ENCODE measurements around the gene CYP2D6. TPM values are rescaled to one million over a fixed set of nuclear protein-coding genes. Genes with fewer than 3 reads are reported as not detected.
"Not testable (repeated sequence)": the region's sequence is repeated elsewhere in the genome, so short reads cannot be mapped to it uniquely, and the experiment has no call there.

The CYP2D6 gene
- total RNA-seq, 1 donor from 2014 or later, result 0.76 TPM

DNA sequence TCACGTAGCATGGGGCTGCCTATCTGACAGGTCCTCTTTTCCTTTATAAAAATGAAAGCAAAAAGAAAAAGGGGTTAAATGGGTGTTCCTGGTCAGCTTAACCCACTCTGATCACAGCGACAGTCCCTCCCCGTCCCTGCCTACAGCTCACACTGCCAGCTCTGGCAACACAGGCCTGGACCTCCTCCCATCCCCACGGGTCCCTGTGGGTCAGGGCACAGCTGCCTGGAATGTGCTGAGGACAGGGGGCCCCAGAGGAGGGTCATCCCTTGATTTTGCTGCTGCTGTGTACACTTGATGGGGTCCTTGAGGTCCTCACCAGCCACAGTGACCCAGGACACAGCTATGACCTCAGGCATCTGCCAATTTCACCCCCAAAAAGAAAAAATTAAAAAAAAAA lies 29.6 kb upstream of the CYP2D6 start:
- no peak for DNase-seq (ENCODE audit: extremely low read depth, low read depth, low spot score)

DNA sequence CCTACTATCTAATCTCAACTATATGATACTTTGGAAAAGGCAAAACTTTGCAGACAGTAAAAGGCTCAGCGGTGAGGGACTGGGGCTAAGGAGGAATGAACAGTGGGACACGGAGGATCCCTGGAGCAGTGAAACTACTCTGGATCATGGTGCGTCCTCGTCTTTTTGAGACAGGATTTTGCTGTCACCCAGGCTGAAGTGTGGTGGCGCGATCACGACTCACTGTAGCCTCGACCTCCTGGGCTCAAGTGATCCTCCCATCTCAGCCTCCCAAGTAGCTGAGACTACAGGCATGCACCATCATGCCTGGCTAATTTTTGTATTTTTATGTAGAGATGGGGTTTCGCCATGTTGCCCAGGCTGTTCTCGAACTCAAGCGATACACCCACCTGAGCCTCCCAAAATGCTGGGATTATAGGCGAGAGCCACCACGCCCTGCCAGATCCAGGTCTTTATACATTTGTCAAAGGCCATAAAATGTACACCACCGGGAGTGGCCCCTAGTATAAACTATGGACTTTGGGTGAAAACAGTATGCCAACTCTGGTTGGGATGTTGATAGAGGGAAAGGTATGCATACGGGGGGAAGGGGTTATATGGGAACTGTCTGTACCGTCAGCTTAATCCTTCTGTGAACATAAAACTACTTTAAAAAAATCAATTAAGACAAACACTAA lies 28.0 kb upstream of the CYP2D6 start:
- no peak for DNase-seq (ENCODE audit: extremely low read depth, low read depth, low spot score)

DNA sequence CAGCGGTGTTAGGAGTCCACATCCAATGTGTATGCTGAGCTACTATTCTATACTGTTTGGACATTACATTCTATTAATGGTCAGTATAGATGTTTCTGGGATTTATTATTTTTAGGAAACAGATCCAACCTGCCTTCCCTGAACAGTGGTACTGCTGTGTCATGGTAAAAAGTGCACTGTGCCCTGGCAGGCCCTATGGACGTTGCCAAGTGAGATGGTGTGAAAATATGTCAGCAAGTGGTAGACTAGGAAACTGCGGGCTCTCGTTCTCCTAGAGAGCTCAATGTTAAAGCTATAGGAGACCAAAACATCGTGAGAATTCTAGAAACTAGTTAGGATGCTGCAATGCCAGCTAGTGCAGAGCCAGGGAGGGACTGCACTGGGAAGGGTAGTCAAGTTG lies 26.0 kb upstream of the CYP2D6 start:
- no peak for DNase-seq (ENCODE audit: extremely low read depth, low read depth, low spot score)

- DNase-seq (ENCODE audit: extremely low read depth, low read depth, low spot score), result no peak
Measured at GRCh38 chr22:42156121-42156520, 25.5 kb upstream of the CYP2D6 start.

DNA sequence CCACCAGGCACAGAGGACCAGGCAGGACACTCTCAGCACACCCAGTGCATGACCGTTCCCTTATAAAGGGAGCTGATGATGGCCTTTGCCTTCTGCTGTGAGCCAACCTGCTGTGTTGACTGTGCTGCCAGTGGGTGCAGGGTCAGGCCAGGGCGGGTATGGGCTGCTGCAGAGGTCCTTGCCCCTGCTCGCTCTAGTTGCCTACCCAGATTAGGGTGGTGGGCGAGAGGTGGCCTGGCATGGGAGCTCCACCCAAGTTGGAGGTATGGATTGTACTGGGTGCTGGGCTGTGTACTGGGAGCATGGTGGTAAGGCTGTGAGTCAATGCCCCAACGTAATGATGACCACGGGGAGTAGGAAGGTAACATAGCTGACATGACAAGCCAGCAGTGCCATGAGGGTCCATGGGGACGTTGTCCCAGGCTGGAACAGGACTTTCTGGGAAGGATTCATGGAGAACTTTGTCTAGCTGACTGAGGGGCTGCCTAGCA lies 24.5 kb upstream of the CYP2D6 start:
- no peak for DNase-seq (ENCODE audit: extremely low read depth, low read depth, low spot score)

DNA sequence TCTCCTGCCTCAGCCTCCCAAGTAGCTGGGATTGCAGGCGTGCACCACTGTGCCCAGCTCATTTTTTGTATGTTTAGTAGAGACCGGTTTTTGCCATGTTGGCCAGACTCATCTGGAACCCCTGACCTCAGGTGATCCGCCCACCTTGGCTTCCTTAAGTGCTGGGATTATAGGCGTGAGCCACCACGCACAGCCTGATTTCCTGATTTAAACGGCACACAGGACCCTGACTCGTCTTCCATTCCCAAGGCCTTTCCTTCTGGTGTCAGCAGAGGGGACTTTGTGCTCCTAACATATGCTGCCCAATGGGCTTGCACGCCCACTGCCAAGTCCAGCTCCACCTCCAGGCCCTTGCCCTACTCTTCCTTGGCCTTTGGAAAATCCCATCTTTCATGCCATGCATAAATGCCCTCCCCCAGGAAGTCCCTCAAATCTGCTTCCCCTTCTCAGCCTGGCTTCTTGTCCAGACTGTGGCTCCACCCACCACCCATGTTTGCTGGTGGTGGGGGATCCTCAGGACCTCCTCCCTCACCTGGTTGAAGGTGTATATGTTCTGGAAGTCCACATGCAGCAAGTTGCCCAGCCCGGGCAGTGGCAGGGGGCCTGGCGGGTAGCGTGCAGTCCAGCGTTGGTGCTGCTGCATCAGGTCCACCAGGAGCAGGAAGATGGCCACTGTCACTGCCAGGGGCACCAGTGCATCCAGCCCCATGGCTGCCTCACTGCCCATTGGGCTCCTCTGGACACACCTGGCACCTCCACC lies 23.9 kb upstream of the CYP2D6 start:
- no peak for DNase-seq (ENCODE audit: extremely low read depth, low read depth, low spot score)

- DNase-seq (ENCODE audit: extremely low read depth, low read depth, low spot score), result no peak
Measured at GRCh38 chr22:42152661-42153270, 22.2 kb upstream of the CYP2D6 start.

DNA sequence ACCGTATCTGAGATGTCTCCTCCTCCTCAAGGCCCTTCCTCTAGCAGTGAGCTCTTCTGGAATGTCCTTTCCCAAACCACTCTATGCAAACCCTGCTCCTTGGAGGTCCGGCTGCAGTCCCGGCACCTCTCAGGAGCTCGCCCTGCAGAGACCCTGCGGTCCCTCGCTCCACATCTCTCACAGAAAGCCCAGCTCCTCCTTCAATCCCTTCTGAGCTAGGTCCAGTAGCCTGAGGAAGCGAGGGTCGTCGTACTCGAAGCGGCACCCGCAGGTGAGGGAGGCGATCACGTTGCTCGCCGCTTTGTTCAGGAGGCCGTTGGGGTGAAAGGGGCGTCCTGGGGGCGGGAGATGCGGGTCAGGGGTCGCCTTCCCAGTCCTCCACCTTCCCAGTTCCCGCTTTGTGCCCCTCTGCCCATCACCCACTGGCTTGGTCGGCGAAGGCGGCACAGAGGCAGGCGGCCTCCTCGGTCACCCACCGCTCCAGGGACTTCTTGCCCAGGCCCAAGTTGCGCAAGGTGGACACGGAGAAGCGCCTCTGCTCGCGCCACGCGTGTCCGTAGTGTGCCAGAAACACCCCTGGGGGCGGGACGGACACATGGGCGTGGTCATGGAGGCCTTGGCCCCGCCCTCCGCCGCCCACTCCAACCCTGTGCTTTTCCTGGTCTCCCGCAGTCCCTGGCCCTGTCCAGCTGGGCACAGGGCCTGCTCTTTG lies 21.5 kb upstream of the CYP2D6 start:
- DNase-seq (ENCODE audit: extremely low read depth, low read depth, low spot score), result no peak

DNA sequence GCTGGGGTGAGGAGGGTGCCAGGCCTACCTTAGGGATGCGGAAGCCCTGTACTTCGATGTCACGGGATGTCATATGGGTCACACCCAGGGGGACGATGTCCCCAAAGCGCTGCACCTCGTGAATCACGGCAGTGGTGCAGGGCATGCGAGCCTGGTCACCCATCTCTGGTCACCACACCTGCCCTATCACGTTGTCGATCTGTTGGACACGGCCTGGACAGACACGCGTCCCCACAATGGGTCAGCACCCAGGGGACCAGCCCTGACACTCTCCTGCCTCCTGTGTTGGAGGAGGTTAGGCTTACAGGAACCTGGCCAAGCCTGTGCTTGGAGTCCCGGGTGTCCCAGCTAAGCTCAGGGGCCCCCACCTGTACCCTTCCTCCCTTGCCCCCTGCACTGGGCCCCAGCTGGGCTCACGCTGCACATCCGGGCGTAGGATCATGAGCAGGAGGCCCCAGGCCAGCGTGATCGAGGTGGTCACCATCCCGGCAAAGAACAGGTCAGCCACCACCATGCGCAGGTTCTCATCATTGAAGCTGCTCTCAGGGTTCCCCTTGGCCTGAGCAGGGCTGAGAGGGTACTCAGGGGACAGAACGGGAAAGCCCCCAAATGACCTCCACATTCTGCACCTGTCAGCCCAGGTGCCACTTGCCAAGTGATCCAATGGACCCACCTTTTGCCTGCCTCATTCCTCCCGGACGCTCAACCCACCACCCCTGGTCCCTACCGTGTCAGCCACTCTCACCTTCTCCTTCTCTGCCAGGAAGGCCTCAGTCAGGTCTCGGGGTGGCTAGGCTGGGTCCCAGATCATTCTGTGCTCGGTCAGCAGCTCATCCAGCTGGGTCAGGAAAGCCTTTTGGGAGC lies 20.3 kb upstream of the CYP2D6 start:
- DNase-seq (ENCODE audit: extremely low read depth, low read depth, low spot score), result no peak

DNA sequence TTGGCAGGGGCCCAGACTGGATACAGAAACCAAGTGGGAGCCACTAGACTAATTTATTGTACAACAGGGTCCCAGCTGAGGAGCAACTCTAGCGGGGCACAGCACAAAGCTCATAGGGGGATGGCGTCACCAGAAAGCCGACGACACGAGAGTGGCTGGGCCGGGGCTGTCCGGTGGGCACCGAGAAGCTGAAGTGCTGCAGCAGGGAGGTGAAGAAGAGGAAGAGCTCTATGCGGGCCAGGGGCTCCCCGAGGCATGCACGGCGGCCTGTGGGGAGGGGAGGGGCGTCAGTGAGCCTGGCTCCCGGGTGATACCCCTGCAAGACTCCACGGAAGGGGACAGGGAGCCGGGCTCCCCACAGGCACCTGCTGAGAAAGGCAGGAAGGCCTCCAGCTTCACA lies 19.2 kb upstream of the CYP2D6 start:
- not testable (repeated sequence) for DNase-seq (ENCODE audit: extremely low read depth, low read depth, low spot score)

- DNase-seq (ENCODE audit: extremely low read depth, low read depth, low spot score), result no peak
Measured at GRCh38 chr22:42145175-42145574, 14.6 kb upstream of the CYP2D6 start.

- not testable (repeated sequence) for DNase-seq (ENCODE audit: extremely low read depth, low read depth, low spot score)
Measured at GRCh38 chr22:42143859-42144822, 13.5 kb upstream of the CYP2D6 start.

DNA sequence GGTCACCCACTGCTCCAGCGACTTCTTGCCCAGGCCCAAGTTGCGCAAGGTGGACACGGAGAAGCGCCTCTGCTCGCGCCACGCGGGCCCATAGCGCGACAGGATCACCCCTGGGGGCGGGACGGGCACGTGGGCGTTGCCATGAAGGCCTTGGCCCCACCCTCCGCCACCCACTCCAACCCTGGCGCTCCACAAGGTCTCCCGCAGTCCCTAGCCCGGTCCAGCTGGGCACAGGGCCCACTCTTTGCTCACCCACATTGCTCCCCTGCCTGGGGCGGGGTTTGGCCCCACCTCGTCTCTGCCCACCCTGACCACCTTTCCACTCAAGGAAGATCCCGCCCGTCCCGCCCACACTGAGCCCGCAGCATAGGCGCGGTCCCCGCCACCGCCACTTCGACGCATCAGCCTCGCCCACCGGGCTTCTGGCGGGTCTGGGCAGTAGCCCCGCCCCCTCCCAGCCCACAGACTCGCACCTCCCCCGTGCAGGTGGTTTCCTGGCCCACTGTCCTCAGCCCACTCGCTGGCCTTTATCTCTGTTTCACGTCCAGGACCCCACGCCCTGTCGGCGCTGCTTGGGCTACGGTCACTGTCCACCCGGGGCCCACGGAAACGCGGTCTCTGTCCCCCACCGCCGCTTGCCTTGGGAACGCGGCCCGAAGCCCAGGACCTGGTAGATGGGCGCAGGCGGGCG lies 12.3 kb upstream of the CYP2D6 start:
- DNase-seq (ENCODE audit: extremely low read depth, low read depth, low spot score), result no peak

DNA sequence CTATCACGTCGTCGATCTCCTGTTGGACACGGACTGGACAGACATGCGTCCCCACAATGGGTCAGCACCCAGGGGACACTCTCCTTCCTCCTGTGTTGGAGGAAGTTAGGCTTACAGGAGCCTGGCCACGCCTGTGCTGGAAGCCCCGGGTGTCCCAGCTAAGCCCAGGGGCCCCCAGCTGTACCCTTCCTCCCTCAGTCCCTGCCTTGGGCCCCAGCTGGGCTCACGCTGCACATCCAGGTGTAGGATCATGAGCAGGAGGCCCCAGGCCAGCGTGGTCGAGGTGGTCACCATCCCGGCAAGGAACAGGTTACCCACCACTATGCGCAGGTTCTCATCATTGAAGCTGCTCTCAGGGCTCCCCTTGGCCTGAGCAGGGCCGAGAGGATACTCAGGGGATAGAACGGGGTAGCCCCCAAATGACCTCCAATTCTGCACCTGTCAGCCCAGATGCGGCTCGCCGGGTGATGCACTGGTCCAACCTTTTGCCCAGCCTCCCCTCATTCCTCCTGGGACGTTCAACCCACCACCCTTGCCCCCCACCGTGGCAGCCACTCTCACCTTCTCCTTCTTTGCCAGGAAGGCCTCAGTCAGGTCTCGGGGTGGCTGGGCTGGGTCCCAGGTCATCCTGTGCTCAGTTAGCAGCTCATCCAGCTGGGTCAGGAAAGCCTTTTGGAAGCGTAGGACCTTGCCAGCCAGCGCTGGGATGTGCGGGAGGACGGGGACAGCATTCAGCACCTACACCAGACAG lies 10.9 kb upstream of the CYP2D6 start:
- not testable (repeated sequence) for DNase-seq (ENCODE audit: extremely low read depth, low read depth, low spot score)

GRCh38 chr22:42140153-42140552 lies 9.5 kb upstream of the CYP2D6 start:
- not testable (repeated sequence) for DNase-seq (ENCODE audit: extremely low read depth, low read depth, low spot score)

GRCh38 chr22:42139508-42139907 lies 8.9 kb upstream of the CYP2D6 start:
- not testable (repeated sequence) for DNase-seq (ENCODE audit: extremely low read depth, low read depth, low spot score)

- DNase-seq (ENCODE audit: extremely low read depth, low read depth, low spot score), result no peak
Measured at GRCh38 chr22:42138972-42139371, 8.4 kb upstream of the CYP2D6 start.
